Islet of Langerhans (tissue), 1 donor: ENCODE measurements around the gene STXBP3.
"Not testable (repeated sequence)": the region's sequence is repeated elsewhere in the genome, so short reads cannot be mapped to it uniquely, and the experiment has no call there.

ENCODE experiments used
- FAIRE-seq: peaks from one replicate; lab custom pipeline; 2011; peaks lifted over from hg19 to GRCh38; lab: Jason Lieb, UNC

STXBP3 gene

GRCh38 chr1:108729481-108729880, 17.0 kb upstream of the STXBP3 start:
- no peak for FAIRE-seq

GRCh38 chr1:108732398-108732797, 14.1 kb upstream of the STXBP3 start:
- FAIRE-seq: no peak

- FAIRE-seq: no peak
These were observed 12.2 kb upstream of the STXBP3 start for GRCh38 chr1:108734171-108734865.

DNA sequence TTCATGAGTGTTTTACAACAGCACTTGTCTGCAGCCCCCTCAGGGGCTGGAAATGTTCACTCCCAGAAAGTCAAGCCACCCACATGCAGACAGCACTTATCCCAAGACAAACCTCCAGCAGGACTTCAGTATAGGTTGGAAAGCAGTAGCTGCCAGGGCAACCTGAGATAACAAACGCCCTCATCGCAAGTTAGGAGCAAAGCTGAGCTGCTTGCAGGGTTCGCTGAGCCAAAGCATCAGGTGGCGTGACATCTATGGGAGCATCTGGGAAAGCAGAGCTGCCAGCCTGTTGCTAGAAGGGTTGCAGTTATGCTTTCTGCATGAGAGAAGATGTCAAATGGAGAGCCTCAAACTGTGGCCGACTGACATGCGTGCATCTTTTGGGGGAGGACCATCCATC, 4.2 kb upstream of the STXBP3 start:
- FAIRE-seq: no peak

DNA sequence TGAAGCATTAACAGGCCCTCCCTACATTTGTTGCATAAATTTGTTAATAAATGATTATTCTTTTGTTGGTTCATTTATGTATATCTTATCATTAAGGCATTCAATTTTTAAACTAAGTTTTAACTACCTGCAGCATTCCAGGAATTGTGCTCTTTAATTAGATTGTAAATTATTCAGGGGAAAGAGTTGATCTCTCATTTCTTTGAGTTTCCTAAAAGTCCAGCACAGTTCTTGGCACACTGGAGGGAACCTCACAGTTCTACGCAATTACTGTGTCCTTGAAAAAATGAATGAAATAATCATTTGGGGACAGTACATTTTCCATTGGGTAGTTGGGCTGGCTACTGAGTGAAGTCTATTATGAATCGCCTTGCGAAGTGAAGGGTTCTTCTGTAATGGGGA, 493 bp upstream of the STXBP3 start:
- FAIRE-seq: no peak

GRCh38 chr1:108747171-108747850, 837 bp downstream of the STXBP3 start:
- no peak for FAIRE-seq

DNA sequence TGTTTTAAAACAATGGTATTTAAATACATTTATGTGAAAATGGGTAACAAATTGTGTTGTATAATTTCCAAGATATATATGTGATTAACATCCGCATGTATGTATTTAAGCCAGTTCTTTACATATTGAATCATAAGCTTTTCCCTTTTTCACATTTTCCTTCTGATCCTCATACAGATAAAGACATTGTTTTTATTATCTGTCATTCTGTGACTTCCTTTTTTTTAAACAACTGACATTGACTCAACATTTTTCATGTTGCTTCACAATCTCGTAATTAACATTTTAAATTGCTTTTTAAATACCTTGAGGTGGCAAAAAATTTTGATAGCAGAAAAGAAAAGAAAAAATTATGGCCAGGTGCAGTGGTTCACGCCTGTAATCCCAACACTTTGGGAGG, 1.4 kb downstream of the STXBP3 start:
- peak; percentile 13 for FAIRE-seq

- FAIRE-seq: no peak
These were observed 2.6 kb downstream of the STXBP3 start for GRCh38 chr1:108749081-108749480.

- FAIRE-seq: no peak
These were observed 4.2 kb downstream of the STXBP3 start for GRCh38 chr1:108750476-108751181.

- FAIRE-seq: peak; percentile 69
These were observed 6.9 kb downstream of the STXBP3 start for GRCh38 chr1:108753363-108753762.

DNA sequence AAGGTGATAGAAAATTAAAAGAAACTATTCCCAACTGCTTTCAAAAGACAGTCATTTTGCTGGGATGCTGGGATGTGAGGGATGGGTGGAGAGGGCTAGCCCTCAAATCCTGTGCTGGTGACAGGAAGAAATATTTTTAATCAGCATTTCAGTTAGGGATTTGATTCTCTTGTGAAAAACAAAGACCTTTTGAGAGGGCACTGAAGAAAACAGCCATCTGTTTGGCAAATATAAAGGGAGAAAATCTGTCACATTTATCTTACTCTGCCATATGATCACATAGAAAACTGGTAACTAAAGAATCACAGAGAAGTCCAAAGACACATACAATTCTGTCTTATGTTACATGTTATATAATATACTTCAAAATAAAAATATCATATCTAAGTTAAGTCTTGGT, 12.3 kb downstream of the STXBP3 start:
- no peak for FAIRE-seq

DNA sequence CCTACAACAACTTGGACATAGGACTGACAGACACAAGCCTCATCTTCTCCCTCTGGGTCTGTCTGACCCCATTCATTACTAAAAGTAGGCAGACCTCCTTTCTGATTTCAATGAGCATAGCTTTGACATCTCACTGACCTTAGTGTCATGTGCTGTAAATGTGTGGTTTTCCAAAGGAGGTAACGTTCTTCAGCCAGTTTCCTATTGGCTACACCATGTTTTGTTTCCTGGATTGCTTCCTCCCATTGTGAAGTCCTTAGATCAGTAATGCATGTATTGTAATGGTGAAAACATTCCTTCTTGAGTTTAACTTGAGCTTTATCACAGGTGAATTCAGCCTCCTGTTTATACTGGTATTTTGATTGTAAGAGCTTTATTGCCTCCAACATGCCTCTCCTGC, 20.6 kb downstream of the STXBP3 start:
- FAIRE-seq: no peak

DNA sequence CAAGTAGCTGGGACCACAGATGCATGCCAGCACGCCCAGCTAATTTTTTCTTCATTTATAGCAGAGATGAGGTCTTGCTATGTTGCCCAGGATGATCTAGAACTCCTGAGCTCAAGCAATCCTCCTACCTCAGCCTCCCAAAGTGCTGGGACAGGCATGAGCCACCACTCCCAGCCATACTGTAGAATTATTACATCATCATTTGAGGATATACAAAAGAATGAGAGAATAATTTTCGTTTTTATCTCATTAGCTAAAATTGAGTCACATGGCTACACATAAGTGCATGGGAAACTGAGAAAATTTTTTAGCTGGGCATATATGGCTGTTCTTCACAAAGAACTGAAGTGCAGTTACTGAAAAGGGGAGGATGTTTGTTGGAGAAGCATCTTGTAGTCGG, 21.2 kb downstream of the STXBP3 start:
- FAIRE-seq: no peak

DNA sequence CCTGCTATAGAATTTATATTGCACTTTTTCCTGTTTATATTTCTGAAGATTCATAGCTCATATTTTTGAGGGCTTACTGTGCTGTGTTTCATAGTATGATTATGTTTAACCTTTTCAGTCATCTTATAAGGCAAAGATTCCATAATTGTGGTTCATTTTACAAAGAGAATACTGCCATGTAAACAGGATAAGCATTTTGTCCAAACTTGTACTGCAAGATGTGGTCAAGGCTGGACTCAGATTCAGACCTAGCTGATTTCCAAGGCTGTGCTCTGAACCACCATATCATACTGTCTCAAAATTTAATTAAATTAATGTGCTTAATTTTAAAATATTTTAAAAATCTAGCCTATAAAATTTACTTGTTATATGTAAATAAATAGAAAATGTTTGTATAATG, 31.4 kb downstream of the STXBP3 start:
- FAIRE-seq: peak; percentile 77

- no peak for FAIRE-seq
These were observed 33.0 kb downstream of the STXBP3 start for GRCh38 chr1:108779455-108779854.

DNA sequence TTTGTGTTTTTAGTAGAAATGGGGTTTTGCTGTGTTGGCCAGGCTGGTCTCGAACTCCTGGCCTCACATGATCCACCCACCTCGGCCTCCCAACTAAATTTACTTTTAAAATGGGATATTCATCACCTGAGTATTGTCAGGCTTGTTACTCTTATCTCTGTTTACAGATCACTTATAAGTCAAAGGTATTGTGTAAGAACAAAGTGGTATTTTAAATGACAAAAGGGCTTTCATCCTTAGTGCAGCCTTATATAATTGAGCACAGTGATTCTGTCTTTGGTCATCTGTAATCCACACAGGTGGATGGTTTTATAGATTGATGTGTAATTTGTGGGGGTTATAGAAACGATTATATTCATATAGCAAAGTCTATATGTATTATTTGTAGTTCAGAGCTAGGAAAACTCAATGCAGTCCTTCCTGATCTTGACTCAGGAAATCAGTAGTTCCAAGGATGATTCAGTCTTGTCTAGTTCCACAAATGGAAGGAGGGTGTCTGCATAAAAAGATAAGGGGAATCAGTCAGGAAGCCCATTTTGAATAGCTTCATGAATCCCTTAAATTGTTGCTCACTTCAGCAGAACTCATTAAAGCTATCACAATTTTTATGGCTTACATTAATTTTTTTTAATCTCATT, 34.6 kb downstream of the STXBP3 start:
- FAIRE-seq: no peak

DNA sequence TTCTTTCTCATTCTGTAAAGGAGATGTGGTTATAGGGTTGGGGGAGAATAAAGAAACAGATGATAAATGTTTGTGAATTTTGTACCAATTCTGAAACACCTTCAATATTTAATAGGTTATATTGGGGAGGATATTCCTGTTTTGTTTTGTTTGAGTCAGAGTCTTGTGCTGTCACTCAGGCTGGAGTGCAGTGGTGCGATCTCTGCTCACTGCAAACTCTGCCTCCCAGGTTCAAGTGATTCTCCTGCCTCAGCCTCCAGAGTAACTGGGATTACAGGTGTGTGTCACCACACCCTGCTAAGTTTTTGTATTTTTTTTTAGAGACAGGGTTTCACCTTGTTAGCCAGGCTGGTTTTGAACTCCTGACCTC, 35.1 kb downstream of the STXBP3 start:
- FAIRE-seq: not testable (repeated sequence)

DNA sequence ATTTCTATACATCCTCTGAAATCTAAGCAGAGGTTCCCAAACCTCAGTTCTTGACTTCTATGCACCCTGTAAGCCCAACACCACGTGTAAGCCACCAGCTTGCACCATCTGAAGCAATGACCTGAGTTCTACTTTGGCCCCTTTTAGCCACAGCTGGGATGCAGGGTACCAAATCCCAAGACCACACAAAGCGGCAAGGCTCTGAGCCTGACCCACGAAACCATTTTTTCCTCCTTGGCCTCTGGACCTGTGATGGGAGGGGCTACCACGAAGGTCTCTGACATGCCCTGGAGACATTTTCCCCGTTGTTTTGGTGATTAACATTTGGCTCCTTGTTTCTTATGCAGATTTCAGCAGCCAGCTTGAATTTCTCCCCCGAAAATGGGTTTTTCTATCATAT, 38.8 kb downstream of the STXBP3 start:
- FAIRE-seq: no peak

DNA sequence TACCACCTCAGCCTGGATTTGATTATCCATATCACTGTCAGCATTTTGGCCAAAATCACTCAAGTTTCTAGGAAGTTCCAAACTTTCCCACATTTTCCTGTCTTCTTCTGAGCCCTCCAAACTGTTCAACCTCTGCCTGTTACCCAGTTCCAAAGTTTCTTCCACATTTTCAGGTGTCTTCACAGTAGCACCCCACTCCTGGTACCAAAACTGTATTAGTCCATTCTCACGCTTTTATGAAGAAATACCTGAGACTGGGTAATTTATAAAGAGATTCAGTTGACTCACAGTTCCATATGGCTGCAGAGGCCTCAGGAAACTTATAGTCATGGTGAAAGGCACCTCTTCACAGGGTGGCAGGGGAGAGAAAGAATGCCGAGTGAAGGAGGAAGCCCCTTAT, 39.4 kb downstream of the STXBP3 start:
- no peak for FAIRE-seq

DNA sequence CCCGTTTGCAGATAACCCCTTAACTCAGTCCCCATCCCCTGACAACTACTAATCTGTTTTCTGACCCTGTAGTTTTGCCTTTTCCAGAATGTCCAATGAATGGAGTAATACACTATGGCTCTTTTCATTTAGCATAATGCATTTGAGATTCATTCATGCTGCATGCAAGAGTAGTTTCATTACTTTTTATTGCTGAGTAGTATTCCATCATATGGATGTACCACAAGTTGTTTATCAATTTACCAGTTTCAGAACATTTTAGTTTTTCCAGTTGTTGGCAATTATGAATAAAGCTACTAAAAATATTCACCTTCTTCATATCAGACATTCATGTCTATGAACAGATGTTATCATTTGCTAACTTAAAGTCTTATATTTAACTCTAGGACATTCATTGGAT, 45.3 kb downstream of the STXBP3 start:
- FAIRE-seq: no peak

- no peak for FAIRE-seq
These were observed 45.9 kb downstream of the STXBP3 start for GRCh38 chr1:108792420-108792819.

DNA sequence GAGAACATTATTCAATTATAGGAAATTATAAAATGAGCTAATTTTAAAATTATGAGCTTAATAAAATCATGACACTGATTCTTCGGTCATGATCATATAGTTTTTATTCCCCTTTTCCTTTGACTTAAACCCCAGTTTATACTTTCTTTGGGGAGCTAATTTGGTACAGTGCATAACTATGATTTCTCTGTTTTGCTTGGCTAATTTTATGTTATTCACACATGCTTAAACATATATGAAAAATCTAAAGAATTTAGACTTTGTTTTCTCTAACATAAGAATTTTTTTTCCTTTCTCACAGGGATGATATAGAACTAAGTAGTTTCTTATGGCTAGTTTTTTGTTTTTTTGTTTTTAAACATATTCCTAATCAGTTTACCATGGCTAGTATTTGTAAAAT, 52.5 kb downstream of the STXBP3 start:
- no peak for FAIRE-seq

- FAIRE-seq: no peak
These were observed 54.6 kb downstream of the STXBP3 start for GRCh38 chr1:108801101-108801500.
